Tibial nerve (tissue), 4 donors: ENCODE results near the gene TRUB1. TPM values are rescaled to one million over a fixed set of nuclear protein-coding genes. Genes with fewer than 3 reads are reported as not detected.

Experiments
- DNase-seq, 2 donors: peaks; one replicate each; pipeline ENCODE4 v3.0.0-alpha.2; 2019; ENCODE audit warnings: low spot score in 2 of 2
- H3K27ac ChIP-seq, 4 donors: fragments of 200-600 bp; sonication (generic) in 3 of 4; one replicate each; pipeline ENCODE4 v1.5.1; 2017 to 2019; ENCODE audit warnings: mild to moderate bottlenecking in 1 of 4
- H3K27me3 ChIP-seq, 2 donors: fragments of 200-600 bp; sonication (generic) in 1 of 2; one replicate each; pipeline versions ENCODE4 v1.5.1 to v1.6.0; 2017 to 2019
- H3K36me3 ChIP-seq, 3 donors: fragments of 200-600 bp; sonication (generic); one replicate each; pipeline ENCODE4 v1.5.1; 2018 to 2019
- H3K4me1 ChIP-seq, 4 donors: fragments of 200-600 bp; sonication (generic) in 3 of 4; one replicate each; pipeline ENCODE4 v1.5.1; 2017 to 2019
- H3K4me3 ChIP-seq, 4 donors: fragments of 200-600 bp; sonication (generic) in 3 of 4; one replicate each; pipeline ENCODE4 v1.5.1; 2017 to 2019; ENCODE audit warnings: mild to moderate bottlenecking in 1 of 4, moderate library complexity in 1 of 4
- H3K9me3 ChIP-seq, 4 donors: fragments of 200-600 bp; sonication (generic) in 3 of 4; one replicate each; pipeline ENCODE4 v1.5.1; 2017 to 2019
- EP300 ChIP-seq, 2 donors: sonication (generic); formaldehyde crosslinking; IDR thresholded peaks; one replicate each; pipeline ENCODE4 v1.6.1; 2017; ENCODE audit warnings: antibody characterized with exemption in 2 of 2, mild to moderate bottlenecking in 1 of 2
- POLR2A ChIP-seq, 2 donors: fragments of 450-650 bp; IDR thresholded peaks; one replicate each; pipeline ENCODE4 v1.6.1; 2017; ENCODE audit warnings: antibody characterized with exemption in 2 of 2, mild to moderate bottlenecking in 2 of 2, moderate library complexity in 2 of 2
- WGBS, 2 donors: methylation state at CpG; one replicate each; pipeline ENCODE4 v1.1.5; 2018; 5-methylcytosine and 5-hydroxymethylcytosine counted together
- total RNA-seq, 4 donors: library from RNA; depleted of rRNA; stranded (reverse); fragments of >200 nt; gene quantifications; one replicate each; pipeline ENCODE4 v1.1.0, GENCODE V29; 2016
- TF ChIP-seq, protein P1 (sequence below), 5 experiments: fragments of 200-600 bp in 3 of 5; fragments of 450-650 bp in 2 of 5; sonication (generic) in 3 of 5; IDR thresholded peaks; one replicate each; pipeline ENCODE4 v1.5.1; 2016 to 2019; ENCODE audit warnings: antibody characterized with exemption in 5 of 5, mild to moderate bottlenecking in 3 of 5, moderate library complexity in 2 of 5

The TRUB1 gene
- total RNA-seq, 4 donors from 2014 or later: 13.8 to 40.4 (median 28.6) TPM

DNA sequence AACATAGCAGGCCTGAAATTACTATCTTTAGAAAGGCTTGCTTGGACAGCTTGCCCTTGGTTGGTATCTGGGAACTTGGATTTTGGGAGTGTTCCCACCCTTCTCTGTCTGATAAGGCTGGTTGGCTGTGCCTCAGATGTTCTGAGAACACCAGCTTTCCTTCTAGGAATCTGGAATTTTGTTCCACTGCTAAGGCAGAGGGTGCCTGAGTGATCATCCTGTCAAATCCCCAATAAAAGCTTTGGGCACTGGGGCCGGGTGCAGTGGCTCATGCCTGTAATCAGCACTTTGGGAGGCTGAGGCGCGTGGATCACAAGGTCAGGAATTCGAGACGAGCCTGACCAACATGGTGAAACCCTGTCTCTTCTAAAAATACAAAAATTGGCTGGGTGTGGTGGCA is 5.0 kb downstream of the TRUB1 start:
- 90 to 93% methylated on average over 5 of the region's 5 CpGs for WGBS, 2 donors
- H3K27me3 ChIP-seq: no peaks in the 10 kb centered on the region
- DNase-seq: no peak
- H3K4me1 ChIP-seq: peaks cover 0 to 27% (median 13%) of the 10 kb centered on the region in 4 donors
- H3K36me3 ChIP-seq: peaks cover 0 to 49% (median 11%) of the 10 kb centered on the region in 3 donors
- H3K4me3 ChIP-seq: no peak overlapping the region
- H3K9me3 ChIP-seq: no peaks in the 10 kb centered on the region
- H3K27ac ChIP-seq: no peak overlapping the region
- no peak for TF ChIP-seq EP300 (IDR thresholded peaks at IDR 0.05)
- no peak for TF ChIP-seq POLR2A (IDR thresholded peaks at IDR 0.05)
- TF ChIP-seq, protein P1, sequence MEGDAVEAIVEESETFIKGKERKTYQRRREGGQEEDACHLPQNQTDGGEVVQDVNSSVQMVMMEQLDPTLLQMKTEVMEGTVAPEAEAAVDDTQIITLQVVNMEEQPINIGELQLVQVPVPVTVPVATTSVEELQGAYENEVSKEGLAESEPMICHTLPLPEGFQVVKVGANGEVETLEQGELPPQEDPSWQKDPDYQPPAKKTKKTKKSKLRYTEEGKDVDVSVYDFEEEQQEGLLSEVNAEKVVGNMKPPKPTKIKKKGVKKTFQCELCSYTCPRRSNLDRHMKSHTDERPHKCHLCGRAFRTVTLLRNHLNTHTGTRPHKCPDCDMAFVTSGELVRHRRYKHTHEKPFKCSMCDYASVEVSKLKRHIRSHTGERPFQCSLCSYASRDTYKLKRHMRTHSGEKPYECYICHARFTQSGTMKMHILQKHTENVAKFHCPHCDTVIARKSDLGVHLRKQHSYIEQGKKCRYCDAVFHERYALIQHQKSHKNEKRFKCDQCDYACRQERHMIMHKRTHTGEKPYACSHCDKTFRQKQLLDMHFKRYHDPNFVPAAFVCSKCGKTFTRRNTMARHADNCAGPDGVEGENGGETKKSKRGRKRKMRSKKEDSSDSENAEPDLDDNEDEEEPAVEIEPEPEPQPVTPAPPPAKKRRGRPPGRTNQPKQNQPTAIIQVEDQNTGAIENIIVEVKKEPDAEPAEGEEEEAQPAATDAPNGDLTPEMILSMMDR (IDR thresholded peaks at IDR 0.05): no peak

DNA sequence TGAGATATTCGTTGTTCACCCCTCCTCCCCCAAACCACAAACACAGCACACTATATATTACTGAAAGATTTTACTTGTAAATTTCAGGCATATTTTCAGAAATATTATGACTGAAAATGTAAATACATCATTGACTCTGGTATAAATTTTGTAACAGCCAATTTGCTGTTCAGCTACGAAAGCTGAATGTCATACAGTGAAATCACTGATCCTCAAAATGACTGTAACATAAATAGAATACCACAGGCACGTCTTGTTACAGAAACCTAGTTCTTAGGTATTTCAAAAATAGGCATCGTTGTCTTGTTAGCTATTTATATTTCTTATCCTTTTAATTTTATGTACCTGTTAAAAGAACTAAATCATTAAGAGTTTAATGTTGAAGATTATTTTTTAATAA is 15.1 kb downstream of the TRUB1 start:
- H3K36me3 ChIP-seq: peaks cover 0 to 18% (median 0%) of the 10 kb centered on the region in 3 donors
- no peaks in the 10 kb centered on the region for H3K9me3 ChIP-seq
- no peaks in the 10 kb centered on the region for H3K27me3 ChIP-seq
- no peak for DNase-seq
- 88 to 89% methylated on average over 4 of the region's 4 CpGs for WGBS, 2 donors
- TF ChIP-seq EP300 (IDR thresholded peaks at IDR 0.05): no peak
- TF ChIP-seq, protein P1 (IDR thresholded peaks at IDR 0.05): no peak
- TF ChIP-seq POLR2A (IDR thresholded peaks at IDR 0.05): no peak
- H3K4me3 ChIP-seq: no peak overlapping the region
- H3K27ac ChIP-seq: no peak overlapping the region
- peaks cover 0 to 13% (median 0%) of the 10 kb centered on the region in 4 donors for H3K4me1 ChIP-seq

DNA sequence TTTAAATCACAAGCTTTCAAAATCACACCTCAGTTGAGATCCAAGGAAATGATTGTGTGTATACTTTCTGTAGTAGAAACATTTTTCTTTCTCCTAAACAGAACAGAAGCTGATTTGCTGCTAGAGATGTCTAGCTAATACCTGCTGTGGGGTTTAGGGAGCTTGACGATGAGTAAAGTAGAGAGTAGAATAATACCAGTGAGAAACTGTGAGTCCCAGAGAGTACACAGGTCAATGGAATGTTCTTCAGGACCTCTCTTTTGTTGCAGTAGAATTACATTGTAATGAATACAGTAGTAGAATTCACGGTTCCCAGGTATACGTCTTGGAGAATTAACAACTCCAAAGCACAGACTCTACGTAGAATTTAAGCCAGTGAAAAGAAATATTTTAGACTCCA is 18.0 kb downstream of the TRUB1 start:
- H3K9me3 ChIP-seq: no peaks in the 10 kb centered on the region
- peaks cover 0 to 14% (median 0%) of the 10 kb centered on the region in 3 donors for H3K36me3 ChIP-seq
- DNase-seq: no peak
- H3K27ac ChIP-seq: no peak overlapping the region
- H3K4me1 ChIP-seq: peaks cover 0 to 10% (median 0%) of the 10 kb centered on the region in 4 donors
- WGBS, 2 donors: 64 to 74% methylated on average over 4 of the region's 4 CpGs
- TF ChIP-seq, protein P1 (IDR thresholded peaks at IDR 0.05): no peak
- TF ChIP-seq EP300 (IDR thresholded peaks at IDR 0.05): no peak
- no peak for TF ChIP-seq POLR2A (IDR thresholded peaks at IDR 0.05)
- no peak overlapping the region for H3K4me3 ChIP-seq
- no peaks in the 10 kb centered on the region for H3K27me3 ChIP-seq

DNA sequence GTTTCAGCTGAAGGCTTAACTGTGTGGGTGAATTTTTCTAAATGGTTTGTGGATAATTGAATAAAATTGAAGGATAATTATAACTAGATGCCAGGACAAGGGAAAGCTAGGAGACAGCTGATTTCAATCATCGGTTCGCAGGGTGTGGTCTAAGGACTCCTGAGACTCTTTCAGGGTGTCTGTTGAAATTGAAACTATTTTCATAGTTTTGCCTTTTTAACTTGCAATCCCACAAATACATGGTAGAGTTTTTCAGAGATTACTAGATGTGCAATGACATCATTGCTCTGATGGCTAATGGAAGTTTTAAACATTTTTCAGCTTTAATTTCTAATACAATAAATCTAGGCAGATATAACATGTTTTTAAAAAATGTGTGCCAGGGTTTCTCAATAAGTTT is 18.5 kb downstream of the TRUB1 start:
- H3K36me3 ChIP-seq: peaks cover 0 to 16% (median 0%) of the 10 kb centered on the region in 3 donors
- no peaks in the 10 kb centered on the region for H3K27me3 ChIP-seq
- H3K27ac ChIP-seq: no peak overlapping the region
- no peak overlapping the region for H3K4me3 ChIP-seq
- H3K9me3 ChIP-seq: no peaks in the 10 kb centered on the region
- TF ChIP-seq POLR2A (IDR thresholded peaks at IDR 0.05): no peak
- TF ChIP-seq, protein P1 (IDR thresholded peaks at IDR 0.05): no peak
- no peak for TF ChIP-seq EP300 (IDR thresholded peaks at IDR 0.05)
- DNase-seq: no peak
- WGBS, 2 donors: 57 to 73% methylated on average over 2 of the region's 2 CpGs
- H3K4me1 ChIP-seq: peaks cover 0 to 10% (median 0%) of the 10 kb centered on the region in 4 donors

DNA sequence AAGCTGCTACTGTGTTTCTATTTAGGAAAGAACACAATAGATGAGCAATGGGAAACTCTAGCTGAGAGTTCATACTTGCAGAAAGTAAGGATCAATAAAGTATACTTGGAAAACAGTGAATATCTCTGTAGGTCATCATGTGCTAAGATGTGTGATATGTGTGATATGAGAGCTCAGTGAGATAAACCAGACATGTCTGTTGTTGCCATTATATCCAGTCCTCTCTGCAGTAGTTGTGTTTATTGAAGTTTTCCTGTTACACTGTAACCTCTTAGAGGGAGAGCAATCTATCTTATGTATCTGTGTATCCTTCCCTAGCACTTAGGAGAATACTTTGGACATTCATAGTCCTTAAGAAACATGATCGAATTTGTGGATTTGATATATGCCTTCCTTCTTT is 19.1 kb downstream of the TRUB1 start:
- no peaks in the 10 kb centered on the region for H3K9me3 ChIP-seq
- no peak overlapping the region for H3K4me3 ChIP-seq
- 84 to 91% methylated on average over 1 of the region's 1 CpG for WGBS, 2 donors
- TF ChIP-seq, protein P1 (IDR thresholded peaks at IDR 0.05): no peak
- DNase-seq: no peak
- peaks cover 0 to 10% (median 0%) of the 10 kb centered on the region in 4 donors for H3K4me1 ChIP-seq
- no peaks in the 10 kb centered on the region for H3K27me3 ChIP-seq
- no peak overlapping the region for H3K27ac ChIP-seq
- peaks cover 0 to 15% (median 0%) of the 10 kb centered on the region in 3 donors for H3K36me3 ChIP-seq
